GM12878 (cell line): ENCODE measurements around the gene RCOR1. TPM values are rescaled to one million over a fixed set of nuclear protein-coding genes. Genes with fewer than 3 reads are reported as not detected.

Source experiments
- ATAC-seq: fragments of 200-7000 bp; cut with Tn5 transposase; 3 replicates; pipeline ENCODE4 v1.9.1; 2020; ENCODE audit warnings: mild to moderate bottlenecking, moderate library complexity
- BruUV-seq: library from RNA; stranded (reverse); fragments of 400-500 nt; replicated peaks from 2 replicates; lab custom pipeline; 2021; lab: Mats Ljungman, UMichigan
- CTCF ChIA-PET: fragments of 300-600 bp; sonication (Branson Sonifier 250); formaldehyde crosslinking; extraction: SDS; loops from one replicate; lab custom pipeline; 2021; ENCODE audit warnings: inconsistent platforms; lab: Yijun Ruan, JAX
- POLR2A ChIA-PET: fragments of 350-600 bp; formaldehyde crosslinking; extraction: SDS; loops from one replicate; lab custom pipeline; 2021; ENCODE audit warnings: inconsistent platforms; lab: Charles Lee
- RAD21 ChIA-PET: fragments of 300-600 bp; sonication (Branson Sonifier 250); formaldehyde crosslinking; loops from one replicate; lab custom pipeline; 2023; ENCODE audit warnings: antibody characterized with exemption; ENCODE audit not compliant: unreplicated experiment; lab: Charles Lee
- SMC1A ChIA-PET: fragments of 300-600 bp; sonication (Branson Sonifier 250); formaldehyde crosslinking; loops from one replicate; lab custom pipeline; 2023; ENCODE audit not compliant: unreplicated experiment, uncharacterized antibody; lab: Charles Lee
- DNase-seq: peaks from one replicate; pipeline ENCODE4 v3.0.0-alpha.2; 2011; ENCODE audit warnings: low read depth, low spot score
- FAIRE-seq: peaks from 3 replicates; lab custom pipeline; 2011; peaks lifted over from hg19 to GRCh38; lab: Jason Lieb, UNC
- H2AFZ ChIP-seq: 2 replicates; pipeline ENCODE4 v1.6.0; 2011; ENCODE audit warnings: low read depth, low read length, control low read depth; ENCODE audit not compliant: control insufficient read depth
- H3K27ac ChIP-seq: 2 replicates; pipeline ENCODE4 v1.5.1; 2011; ENCODE audit warnings: control low read depth; ENCODE audit not compliant: control insufficient read depth, insufficient read depth
- H3K27me3 ChIP-seq, 2 experiments: replicated peaks in 1 of 2; 2 replicates each; pipeline versions ENCODE4 v1.6.0 to v1.6.1; 2011; ENCODE audit warnings: low read length in 1 of 2; ENCODE audit not compliant: control insufficient read depth in 2 of 2, insufficient read depth in 2 of 2
- H3K36me3 ChIP-seq, 2 experiments: 2 replicates each; pipeline ENCODE4 v1.5.1; 2011; ENCODE audit warnings: low read length in 1 of 2; ENCODE audit not compliant: control insufficient read depth in 2 of 2, insufficient read depth in 2 of 2
- H3K4me1 ChIP-seq: 2 replicates; pipeline ENCODE4 v1.6.1; 2011; ENCODE audit warnings: mild to moderate bottlenecking, low read length, moderate library complexity, mixed read lengths; ENCODE audit not compliant: control insufficient read depth, insufficient read depth
- H3K4me2 ChIP-seq: 2 replicates; pipeline ENCODE4 v1.6.0; 2011; ENCODE audit warnings: control low read depth; ENCODE audit not compliant: control insufficient read depth, insufficient read depth
- H3K4me3 ChIP-seq: fragments of 200-600 bp; sonication (generic); 2 replicates; pipeline ENCODE4 v1.5.1; 2016
- H3K79me2 ChIP-seq: 2 replicates; pipeline ENCODE4 v1.6.0; 2011; ENCODE audit warnings: low read length; ENCODE audit not compliant: control insufficient read depth, insufficient read depth
- H3K9ac ChIP-seq: 2 replicates; pipeline ENCODE4 v1.8.0; 2011; ENCODE audit warnings: low read length, control low read depth, mixed read lengths; ENCODE audit not compliant: control insufficient read depth, insufficient read depth
- H3K9me3 ChIP-seq: replicated peaks from 3 replicates; pipeline ENCODE4 v1.5.1; 2011; ENCODE audit warnings: mild to moderate bottlenecking, low read length; ENCODE audit not compliant: control insufficient read depth, insufficient read depth
- H4K20me1 ChIP-seq: 2 replicates; pipeline ENCODE4 v1.6.0; 2011; ENCODE audit not compliant: control insufficient read depth, insufficient read depth
- EP300 ChIP-seq, 2 experiments: fragments of 150-350 bp in 1 of 2; IDR thresholded peaks; 2 replicates each; pipeline ENCODE4 v1.6.1; 2011 to 2012; ENCODE audit warnings: low read depth in 2 of 2, low read length in 2 of 2, borderline replicate concordance in 1 of 2, improper control_type of control experiment in 1 of 2, inconsistent platforms in 1 of 2; ENCODE audit not compliant: control insufficient read depth in 1 of 2
- KLF5 ChIP-seq: fragments of 450-650 bp; IDR thresholded peaks from 2 replicates; pipeline ENCODE4 v1.6.1; 2014; ENCODE audit warnings: mild to moderate bottlenecking; ENCODE audit not compliant: partially characterized antibody
- RB1 ChIP-seq: fragments of 450-650 bp; formaldehyde crosslinking; IDR thresholded peaks from 2 replicates; pipeline ENCODE4 v1.6.1; 2017; ENCODE audit warnings: mild to moderate bottlenecking, borderline replicate concordance
- RELB ChIP-seq: fragments of 450-650 bp; IDR thresholded peaks from 2 replicates; pipeline ENCODE4 v1.6.1; 2017; ENCODE audit warnings: low read depth, mild to moderate bottlenecking, moderate library complexity
- STAT1 ChIP-seq: fragments of 450-650 bp; conservative IDR thresholded peaks from 2 replicates; pipeline ENCODE4 v1.6.1; 2014; ENCODE audit warnings: antibody characterized with exemption, mild to moderate bottlenecking
- ZNF274 ChIP-seq: IDR thresholded peaks from one replicate; pipeline ENCODE4 v1.8.0; 2011; ENCODE audit not compliant: insufficient read length, insufficient read depth
- in situ Hi-C: fragments of 300-500 bp; cut with MboI; formaldehyde crosslinking; loops from 9 replicates; pipeline ENCODE4 v1.14.3; 2018; ENCODE audit warnings: mixed read lengths
- intact Hi-C: fragments of 100-400 bp; cut with micrococcal nuclease; formaldehyde crosslinking; loops from one replicate; pipeline ENCODE4 v1.14.2; 2022; ENCODE audit not compliant: unreplicated experiment
- polyA plus RNA-seq, 11 experiments: library from polyadenylated mRNA; depleted of rRNA in 4 of 11; unstranded in 6 of 11; stranded (reverse) in 5 of 11; fragments of >200 nt; fragmentation: Nextera tagmentation in 4 of 11; fragmentation: Illumina TruSeq in 1 of 11; extraction: Ambion mirVana in 4 of 11; extraction: Trizol in 1 of 11; gene quantifications; 1 replicate in 1 of 11; 2 replicates in 10 of 11; pipeline versions ENCODE4 v1.2.1 to v1.2.3, GENCODE V29; 2011 to 2016; ENCODE audit warnings: inconsistent platforms in 2 of 11, missing spikeins in 2 of 11, low read depth in 1 of 11
- total RNA-seq, 4 experiments: library from RNA; depleted of rRNA in 3 of 4; stranded (reverse); fragments of >200 nt in 3 of 4; fragmentation: Illumina TruSeq in 1 of 4; extraction: Trizol in 1 of 4; gene quantifications; 2 replicates each; pipeline versions ENCODE4 v1.2.1 to v1.2.3, GENCODE V29; 2013 to 2021
- TF ChIP-seq, protein P1 (sequence below): fragments of 450-650 bp; IDR thresholded peaks from 2 replicates; pipeline ENCODE4 v1.6.1; 2016; ENCODE audit warnings: mild to moderate bottlenecking
- TF ChIP-seq, protein P2 (sequence below): fragments of 450-650 bp; formaldehyde crosslinking; IDR thresholded peaks from 2 replicates; pipeline ENCODE4 v1.5.0; 2022; ENCODE audit warnings: mild to moderate bottlenecking, missing genetic modification characterization

The RCOR1 gene
- total and polyA plus RNA-seq, 10 of the 15 experiments (the other 5 are each of a cell fraction or from before 2014, with no cell fraction given) = 1.6 to 12.2 (median 4.4) TPM

DNA sequence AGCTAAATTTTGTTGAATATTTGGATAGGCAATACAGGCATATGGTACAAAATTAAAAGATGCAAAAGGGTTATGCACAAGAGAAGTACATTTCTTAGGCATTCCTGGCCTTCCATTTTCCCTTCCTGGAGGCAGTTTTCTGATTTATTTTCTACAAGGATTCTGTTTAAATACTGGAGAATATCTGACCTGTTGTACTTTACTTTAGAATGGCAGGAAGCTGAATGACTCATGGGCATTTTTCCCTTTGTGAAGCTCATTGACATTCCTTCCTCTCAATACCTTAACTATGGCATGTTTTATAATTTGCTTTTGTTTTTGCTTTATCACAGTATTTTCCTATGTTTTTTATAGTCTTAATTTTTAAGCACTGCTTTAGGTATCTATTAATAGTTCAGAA is 62.7 kb downstream of the RCOR1 start:
- CTCF ChIA-PET = interaction anchor here (1.0 to 2.2 kb wide), 4 partner anchors 39 to 61 kb away, joined by 3 to 4 read pairs (median 4); no protein-coding TSS in a partner anchor
- TF ChIP-seq RB1 (no peak), EP300 (IDR thresholded peaks at IDR 0.05; ENCODE audit: borderline replicate concordance in 1 of 2, control insufficient read depth in 1 of 2, low read depth in 2 of 2, low read length in 2 of 2) (no peak), KLF5 (no peak), STAT1 (no peak), RELB (no peak), ZNF274 (no peak)
- TF ChIP-seq, protein P1, sequence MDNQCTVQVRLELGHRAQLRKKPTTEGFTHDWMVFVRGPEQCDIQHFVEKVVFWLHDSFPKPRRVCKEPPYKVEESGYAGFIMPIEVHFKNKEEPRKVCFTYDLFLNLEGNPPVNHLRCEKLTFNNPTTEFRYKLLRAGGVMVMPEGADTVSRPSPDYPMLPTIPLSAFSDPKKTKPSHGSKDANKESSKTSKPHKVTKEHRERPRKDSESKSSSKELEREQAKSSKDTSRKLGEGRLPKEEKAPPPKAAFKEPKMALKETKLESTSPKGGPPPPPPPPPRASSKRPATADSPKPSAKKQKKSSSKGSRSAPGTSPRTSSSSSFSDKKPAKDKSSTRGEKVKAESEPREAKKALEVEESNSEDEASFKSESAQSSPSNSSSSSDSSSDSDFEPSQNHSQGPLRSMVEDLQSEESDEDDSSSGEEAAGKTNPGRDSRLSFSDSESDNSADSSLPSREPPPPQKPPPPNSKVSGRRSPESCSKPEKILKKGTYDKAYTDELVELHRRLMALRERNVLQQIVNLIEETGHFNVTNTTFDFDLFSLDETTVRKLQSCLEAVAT = no peak
- TF ChIP-seq, protein P2, sequence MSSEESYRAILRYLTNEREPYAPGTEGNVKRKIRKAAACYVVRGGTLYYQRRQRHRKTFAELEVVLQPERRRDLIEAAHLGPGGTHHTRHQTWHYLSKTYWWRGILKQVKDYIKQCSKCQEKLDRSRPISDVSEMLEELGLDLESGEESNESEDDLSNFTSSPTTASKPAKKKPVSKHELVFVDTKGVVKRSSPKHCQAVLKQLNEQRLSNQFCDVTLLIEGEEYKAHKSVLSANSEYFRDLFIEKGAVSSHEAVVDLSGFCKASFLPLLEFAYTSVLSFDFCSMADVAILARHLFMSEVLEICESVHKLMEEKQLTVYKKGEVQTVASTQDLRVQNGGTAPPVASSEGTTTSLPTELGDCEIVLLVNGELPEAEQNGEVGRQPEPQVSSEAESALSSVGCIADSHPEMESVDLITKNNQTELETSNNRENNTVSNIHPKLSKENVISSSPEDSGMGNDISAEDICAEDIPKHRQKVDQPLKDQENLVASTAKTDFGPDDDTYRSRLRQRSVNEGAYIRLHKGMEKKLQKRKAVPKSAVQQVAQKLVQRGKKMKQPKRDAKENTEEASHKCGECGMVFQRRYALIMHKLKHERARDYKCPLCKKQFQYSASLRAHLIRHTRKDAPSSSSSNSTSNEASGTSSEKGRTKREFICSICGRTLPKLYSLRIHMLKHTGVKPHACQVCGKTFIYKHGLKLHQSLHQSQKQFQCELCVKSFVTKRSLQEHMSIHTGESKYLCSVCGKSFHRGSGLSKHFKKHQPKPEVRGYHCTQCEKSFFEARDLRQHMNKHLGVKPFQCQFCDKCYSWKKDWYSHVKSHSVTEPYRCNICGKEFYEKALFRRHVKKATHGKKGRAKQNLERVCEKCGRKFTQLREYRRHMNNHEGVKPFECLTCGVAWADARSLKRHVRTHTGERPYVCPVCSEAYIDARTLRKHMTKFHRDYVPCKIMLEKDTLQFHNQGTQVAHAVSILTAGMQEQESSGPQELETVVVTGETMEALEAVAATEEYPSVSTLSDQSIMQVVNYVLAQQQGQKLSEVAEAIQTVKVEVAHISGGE (CRISPR knock-in tag) = no peak
- SMC1A ChIA-PET = interaction anchor here (2.3 kb wide), 1 partner anchor 9 kb away, joined by 8 read pairs; no protein-coding TSS in a partner anchor

More for the DNA sequence above, 62.7 kb downstream of the RCOR1 start:
- intact Hi-C loops = no loop called here
- Histone ChIP-seq H3K36me3 (no peaks in the 10 kb centered on the region), H3K4me2 (no peak overlapping the region), H2AFZ (no peak overlapping the region), H3K4me1 (no peaks in the 10 kb centered on the region), H3K4me3 (no peak overlapping the region), H3K27me3 (no peaks in the 10 kb centered on the region), H3K9me3 (no peaks in the 10 kb centered on the region; the same call in 2 of the 3 replicates), H3K9ac (no peak overlapping the region), H3K79me2 (peaks cover 18% of the 10 kb centered on the region), H4K20me1 (no peaks in the 10 kb centered on the region), H3K27ac (no peak overlapping the region)
- no peak for ATAC-seq
- POLR2A ChIA-PET = interaction anchor here (0.6 to 1.7 kb wide), 3 partner anchors 9 to 123 kb away, joined by 4 to 8 read pairs (median 6); no protein-coding TSS in a partner anchor
- RAD21 ChIA-PET = interaction anchor here (0.7 to 0.8 kb wide), 3 partner anchors 41 to 631 kb away, joined by 3 to 7 read pairs (median 3); no protein-coding TSS in a partner anchor
- FAIRE-seq = no peak
- BruUV-seq = no TSS peak
- in situ Hi-C loops = no loop called here
- DNase-seq = no peak
